ENCODE results near the gene OSBPL7.

OSBPL7 gene

DNA sequence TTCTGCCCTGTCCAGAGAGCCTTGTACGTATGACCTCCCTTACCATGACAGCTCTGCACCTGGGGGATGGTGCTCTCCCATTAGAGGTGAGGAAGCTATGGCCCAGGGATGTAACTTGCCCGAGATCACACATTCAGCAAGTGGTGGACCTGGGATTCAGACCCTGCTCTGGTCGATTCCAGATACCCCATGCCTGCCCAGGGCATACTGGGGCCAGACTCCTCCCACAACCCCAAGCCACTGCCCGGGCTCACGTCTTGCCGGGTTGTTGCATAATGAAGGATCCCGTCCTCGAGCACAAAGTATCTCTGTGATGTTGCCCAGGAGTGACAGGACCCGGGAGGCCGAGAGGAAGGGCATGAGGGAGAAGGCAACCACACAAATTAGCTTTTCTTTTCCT lies 2.1 kb downstream of the OSBPL7 start (continued):
- TF ChIP-seq ZNF510 (tag by site-specific recombination; IDR thresholded peaks at IDR 0.05; ENCODE audit: insufficient replicate concordance), result no peak
- no peak for TF ChIP-seq SALL2 (tag by site-specific recombination; IDR thresholded peaks at IDR 0.05; ENCODE audit: borderline replicate concordance)
- TF ChIP-seq ZNF132 (tag by site-specific recombination; IDR thresholded peaks at IDR 0.05; ENCODE audit: borderline replicate concordance), result no peak
- TF ChIP-seq ZNF394 (tag by site-specific recombination; IDR thresholded peaks at IDR 0.05; ENCODE audit: borderline replicate concordance), result no peak

DNA sequence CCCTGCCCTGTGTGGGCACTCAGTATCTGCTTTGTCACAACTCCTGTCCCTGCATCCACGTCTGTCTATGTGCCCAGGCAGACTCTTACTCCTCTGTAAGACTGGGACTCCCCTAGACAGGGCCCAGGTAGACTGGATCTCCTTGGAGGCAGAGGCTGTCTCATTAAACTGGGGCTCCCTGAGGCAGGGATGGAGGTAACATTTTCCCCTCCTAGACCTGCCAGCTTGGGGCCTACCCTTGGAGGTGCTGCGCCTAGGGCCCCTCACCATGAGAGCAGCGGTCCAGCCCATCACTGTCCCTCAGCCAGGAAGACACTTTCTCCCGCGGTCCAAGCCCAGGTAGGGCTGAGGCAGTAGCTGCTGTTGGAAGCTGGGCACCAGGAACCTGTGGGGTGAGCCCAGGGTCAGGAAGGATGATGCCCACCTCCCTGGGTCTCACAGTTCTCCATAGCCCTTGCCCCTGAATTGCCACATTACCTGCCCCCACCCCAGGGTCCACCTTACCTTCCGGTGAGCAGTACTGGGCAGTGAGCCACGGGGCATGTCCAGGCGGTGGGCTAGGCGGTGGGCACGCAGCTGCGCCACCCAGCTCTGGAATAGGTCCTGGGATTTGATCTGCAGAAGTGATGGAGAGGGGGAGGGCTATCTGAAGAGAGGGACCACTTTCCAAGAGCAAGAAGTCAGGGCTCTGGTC lies 3.4 kb downstream of the OSBPL7 start:
- Histone ChIP-seq H3K27ac (ENCODE audit: extremely low read depth, low read depth, low read length) (no peak overlapping the region), H3K36me3 (ENCODE audit: control insufficient read depth in 2 of 2, insufficient read depth in 1 of 2, low read length in 2 of 2) (peaks cover 0 to 66% of the 10 kb centered on the region in 2 experiments; a peak in 2 of 3 replicates), H3K9me3 (ENCODE audit: control insufficient read depth, insufficient read depth, low read depth, low read length) (no peaks in the 10 kb centered on the region), H3K4me3 (ENCODE audit: low read depth, low read length) (no peak overlapping the region), H3K4me1 (ENCODE audit: control insufficient read depth, insufficient read depth, low read length) (peaks cover 3% of the 10 kb centered on the region)
- TF ChIP-seq ZNF585B (tag by site-specific recombination; IDR thresholded peaks at IDR 0.05) (peak; percentile 53), MZF1 (tag by site-specific recombination; IDR thresholded peaks at IDR 0.05; ENCODE audit: borderline replicate concordance) (no peak)
- CTCF ChIA-PET, result no interaction called here
- POLR2A ChIA-PET, result interaction anchor here (0.9 to 1.8 kb wide), 2 partner anchors 13 kb away, joined by 3 to 10 read pairs; partner anchors contain the start of genes LRRC46 and MRPL10

DNA sequence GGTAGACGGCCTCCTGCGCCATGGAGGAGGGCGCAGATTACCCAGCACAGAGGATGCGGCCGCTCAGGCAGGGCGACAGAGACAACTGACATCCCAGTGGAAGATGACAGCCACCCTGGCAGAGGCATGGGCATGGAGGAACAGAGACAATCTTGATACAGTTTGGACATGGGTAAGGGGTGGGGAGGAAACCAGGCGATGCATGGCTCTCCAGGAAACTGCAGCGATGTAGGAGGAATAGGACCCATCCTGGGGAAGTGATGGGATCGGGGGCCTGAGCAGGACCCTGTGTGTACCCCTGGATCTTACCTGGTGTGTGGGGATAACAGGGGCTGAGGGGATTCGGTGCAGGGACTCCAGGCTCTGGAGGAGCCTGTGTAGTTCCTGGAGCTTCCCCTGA lies 4.6 kb downstream of the OSBPL7 start:
- H3K36me3 ChIP-seq (ENCODE audit: control insufficient read depth in 2 of 2, insufficient read depth in 1 of 2, low read length in 2 of 2), result peaks cover 0 to 69% of the 10 kb centered on the region in 2 experiments; a peak in 2 of 3 replicates
- no peak overlapping the region for H3K4me3 ChIP-seq (ENCODE audit: low read depth, low read length)
- no peak overlapping the region for H3K27ac ChIP-seq (ENCODE audit: extremely low read depth, low read depth, low read length)
- no peak for TF ChIP-seq ZNF211 (tag by site-specific recombination; IDR thresholded peaks at IDR 0.05; ENCODE audit: low read depth)
- TF ChIP-seq, protein P1, sequence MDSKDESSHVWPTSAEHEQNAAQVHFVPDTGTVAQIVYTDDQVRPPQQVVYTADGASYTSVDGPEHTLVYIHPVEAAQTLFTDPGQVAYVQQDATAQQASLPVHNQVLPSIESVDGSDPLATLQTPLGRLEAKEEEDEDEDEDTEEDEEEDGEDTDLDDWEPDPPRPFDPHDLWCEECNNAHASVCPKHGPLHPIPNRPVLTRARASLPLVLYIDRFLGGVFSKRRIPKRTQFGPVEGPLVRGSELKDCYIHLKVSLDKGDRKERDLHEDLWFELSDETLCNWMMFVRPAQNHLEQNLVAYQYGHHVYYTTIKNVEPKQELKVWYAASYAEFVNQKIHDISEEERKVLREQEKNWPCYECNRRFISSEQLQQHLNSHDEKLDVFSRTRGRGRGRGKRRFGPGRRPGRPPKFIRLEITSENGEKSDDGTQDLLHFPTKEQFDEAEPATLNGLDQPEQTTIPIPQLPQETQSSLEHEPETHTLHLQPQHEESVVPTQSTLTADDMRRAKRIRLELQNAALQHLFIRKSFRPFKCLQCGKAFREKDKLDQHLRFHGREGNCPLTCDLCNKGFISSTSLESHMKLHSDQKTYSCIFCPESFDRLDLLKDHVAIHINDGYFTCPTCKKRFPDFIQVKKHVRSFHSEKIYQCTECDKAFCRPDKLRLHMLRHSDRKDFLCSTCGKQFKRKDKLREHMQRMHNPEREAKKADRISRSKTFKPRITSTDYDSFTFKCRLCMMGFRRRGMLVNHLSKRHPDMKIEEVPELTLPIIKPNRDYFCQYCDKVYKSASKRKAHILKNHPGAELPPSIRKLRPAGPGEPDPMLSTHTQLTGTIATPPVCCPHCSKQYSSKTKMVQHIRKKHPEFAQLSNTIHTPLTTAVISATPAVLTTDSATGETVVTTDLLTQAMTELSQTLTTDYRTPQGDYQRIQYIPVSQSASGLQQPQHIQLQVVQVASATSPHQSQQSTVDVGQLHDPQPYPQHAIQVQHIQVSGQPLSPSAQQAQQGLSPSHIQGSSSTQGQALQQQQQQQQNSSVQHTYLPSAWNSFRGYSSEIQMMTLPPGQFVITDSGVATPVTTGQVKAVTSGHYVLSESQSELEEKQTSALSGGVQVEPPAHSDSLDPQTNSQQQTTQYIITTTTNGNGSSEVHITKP (tag by site-specific recombination; IDR thresholded peaks at IDR 0.05), result no peak
- TF ChIP-seq ZNF785 (tag by site-specific recombination; IDR thresholded peaks at IDR 0.05), result no peak
- TF ChIP-seq ZSCAN30 (tag by site-specific recombination; IDR thresholded peaks at IDR 0.05), result no peak
- TF ChIP-seq ZNF138 (tag by site-specific recombination; IDR thresholded peaks at IDR 0.05; ENCODE audit: borderline replicate concordance), result no peak
- TF ChIP-seq ZNF670 (tag by site-specific recombination; IDR thresholded peaks at IDR 0.05; ENCODE audit: low read depth), result no peak
- TF ChIP-seq OVOL3 (tag by site-specific recombination; IDR thresholded peaks at IDR 0.05), result no peak
- TF ChIP-seq ZNF624 (tag by site-specific recombination; IDR thresholded peaks at IDR 0.05), result no peak
- H3K9me3 ChIP-seq (ENCODE audit: control insufficient read depth, insufficient read depth, low read depth, low read length), result no peaks in the 10 kb centered on the region
- H3K4me1 ChIP-seq (ENCODE audit: control insufficient read depth, insufficient read depth, low read length), result peaks cover under 1% of the 10 kb centered on the region
- ChIA-PET CTCF (interaction anchor here (0.6 to 0.7 kb wide), 3 partner anchors 14 to 31 kb away, joined by 3 to 5 read pairs (median 4); no protein-coding TSS in a partner anchor), POLR2A (interaction anchor here (0.6 to 0.9 kb wide), 2 partner anchors 14 to 1087 kb away, joined by 3 to 7 read pairs; partner anchors contain the start of genes LRRC46 and MRPL10)

DNA sequence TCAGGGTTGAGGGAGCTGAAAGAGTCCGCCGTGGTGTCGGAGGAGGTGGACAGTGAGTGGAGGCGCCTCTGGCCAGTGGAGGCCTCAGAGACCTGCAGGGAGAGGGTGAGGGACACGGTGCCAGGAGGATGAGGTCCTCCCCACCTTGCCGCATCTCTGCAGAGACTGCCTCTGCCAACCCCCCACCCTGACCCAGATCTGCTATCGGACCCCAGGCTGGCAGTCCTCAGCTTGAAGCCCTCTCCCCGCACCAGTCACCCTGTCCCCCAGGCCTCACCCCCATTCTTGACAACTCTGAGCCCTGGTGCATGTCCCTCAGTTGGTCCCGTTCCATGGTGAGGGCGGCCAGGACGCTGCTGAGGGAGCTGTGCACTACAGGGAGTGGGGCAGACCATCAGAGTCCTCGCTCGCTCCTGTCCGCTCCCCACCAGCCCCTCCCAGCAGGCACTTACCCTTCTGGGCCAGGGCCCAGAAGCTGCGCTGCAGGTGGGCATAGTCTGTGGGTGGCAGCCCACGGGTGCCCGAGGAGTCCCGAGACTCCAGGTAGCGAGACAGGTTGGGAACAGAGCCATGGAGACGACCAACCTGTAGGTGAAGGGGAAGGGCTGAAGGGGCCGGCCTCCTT lies 5.4 kb downstream of the OSBPL7 start:
- H3K9me3 ChIP-seq (ENCODE audit: control insufficient read depth, insufficient read depth, low read depth, low read length), result no peaks in the 10 kb centered on the region
- H3K27ac ChIP-seq (ENCODE audit: extremely low read depth, low read depth, low read length), result no peak overlapping the region
- peaks cover 0 to 69% of the 10 kb centered on the region in 2 experiments; a peak in 2 of 3 replicates for H3K36me3 ChIP-seq (ENCODE audit: control insufficient read depth in 2 of 2, insufficient read depth in 1 of 2, low read length in 2 of 2)
- ChIA-PET CTCF (interaction anchor here (0.6 to 0.7 kb wide), 2 partner anchors 13 to 18 kb away, joined by 3 to 4 read pairs; no protein-coding TSS in a partner anchor), POLR2A (no interaction called here)
- no peaks in the 10 kb centered on the region for H3K4me1 ChIP-seq (ENCODE audit: control insufficient read depth, insufficient read depth, low read length)
- no peak overlapping the region for H3K4me3 ChIP-seq (ENCODE audit: low read depth, low read length)
- TF ChIP-seq ZNF670 (tag by site-specific recombination; IDR thresholded peaks at IDR 0.05; ENCODE audit: low read depth), result no peak
- no peak for TF ChIP-seq IKZF3 (tag by site-specific recombination; IDR thresholded peaks at IDR 0.05)
- TF ChIP-seq, protein P2, sequence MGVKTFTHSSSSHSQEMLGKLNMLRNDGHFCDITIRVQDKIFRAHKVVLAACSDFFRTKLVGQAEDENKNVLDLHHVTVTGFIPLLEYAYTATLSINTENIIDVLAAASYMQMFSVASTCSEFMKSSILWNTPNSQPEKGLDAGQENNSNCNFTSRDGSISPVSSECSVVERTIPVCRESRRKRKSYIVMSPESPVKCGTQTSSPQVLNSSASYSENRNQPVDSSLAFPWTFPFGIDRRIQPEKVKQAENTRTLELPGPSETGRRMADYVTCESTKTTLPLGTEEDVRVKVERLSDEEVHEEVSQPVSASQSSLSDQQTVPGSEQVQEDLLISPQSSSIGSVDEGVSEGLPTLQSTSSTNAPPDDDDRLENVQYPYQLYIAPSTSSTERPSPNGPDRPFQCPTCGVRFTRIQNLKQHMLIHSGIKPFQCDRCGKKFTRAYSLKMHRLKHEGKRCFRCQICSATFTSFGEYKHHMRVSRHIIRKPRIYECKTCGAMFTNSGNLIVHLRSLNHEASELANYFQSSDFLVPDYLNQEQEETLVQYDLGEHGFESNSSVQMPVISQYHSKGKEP (tag by site-specific recombination; IDR thresholded peaks at IDR 0.05), result no peak
- TF ChIP-seq ZNF473 (tag by site-specific recombination; IDR thresholded peaks at IDR 0.05), result no peak
- no peak for TF ChIP-seq ZNF707 (tag by site-specific recombination; IDR thresholded peaks at IDR 0.05)
- TF ChIP-seq ZNF214 (tag by site-specific recombination; IDR thresholded peaks at IDR 0.05; ENCODE audit: borderline replicate concordance), result no peak
- TF ChIP-seq HOXD13 (CRISPR knock-in tag; IDR thresholded peaks at IDR 0.05; ENCODE audit: borderline replicate concordance), result no peak
- TF ChIP-seq SP7 (tag by site-specific recombination; IDR thresholded peaks at IDR 0.05), result no peak
- TF ChIP-seq ZNF776 (tag by site-specific recombination; IDR thresholded peaks at IDR 0.05; ENCODE audit: borderline replicate concordance), result no peak
- no peak for TF ChIP-seq ZNF416 (tag by site-specific recombination; IDR thresholded peaks at IDR 0.05)

All from HEK293 (cell line).